H1 (cell line): ENCODE data around the gene KCTD15. TPM values are rescaled to one million over a fixed set of nuclear protein-coding genes. Genes with fewer than 3 reads are reported as not detected.

Source experiments
- CTCF ChIA-PET: fragments of 300-600 bp; sonication (Branson Sonifier 250); formaldehyde crosslinking; loops from one replicate; lab custom pipeline; 2021; ENCODE audit not compliant: partially characterized antibody; lab: Charles Lee
- POLR2A ChIA-PET: fragments of 300-600 bp; sonication (Branson Sonifier 250); formaldehyde crosslinking; loops from one replicate; lab custom pipeline; 2021; ENCODE audit warnings: inconsistent platforms; ENCODE audit not compliant: partially characterized antibody; lab: Charles Lee
- DNase-seq, 2 experiments: peaks; one replicate each; pipeline versions ENCODE4 v3.0.0 to v3.0.0-alpha.2; 2010 to 2022; ENCODE audit warnings: low spot score in 2 of 2, low read depth in 1 of 2, mixed read lengths in 1 of 2
- FAIRE-seq: peaks from 2 replicates; lab custom pipeline; 2011; peaks lifted over from hg19 to GRCh38; lab: Jason Lieb, UNC
- H2AFZ ChIP-seq: 2 replicates; pipeline ENCODE4 v1.8.1; 2012; ENCODE audit warnings: low read length, inconsistent platforms
- H2AK5ac ChIP-seq: 2 replicates; pipeline ENCODE4 v1.6.1; 2013; ENCODE audit warnings: low read depth, low read length
- H2BK120ac ChIP-seq: replicated peaks from 2 replicates; pipeline ENCODE3; 2013; ENCODE audit warnings: low read depth, low read length, inconsistent platforms
- H2BK12ac ChIP-seq: 2 replicates; pipeline ENCODE4 v1.6.1; 2013; ENCODE audit warnings: low read depth, low read length
- H2BK15ac ChIP-seq: 2 replicates; pipeline ENCODE4 v1.6.1; 2013; ENCODE audit warnings: low read length
- H2BK20ac ChIP-seq: 2 replicates; pipeline ENCODE4 v1.6.1; 2013; ENCODE audit warnings: low read length
- H2BK5ac ChIP-seq: 2 replicates; pipeline ENCODE4 v1.6.1; 2013; ENCODE audit warnings: low read depth, low read length
- H3K14ac ChIP-seq: 2 replicates; pipeline ENCODE4 v1.6.1; 2013; ENCODE audit warnings: inconsistent platforms; ENCODE audit not compliant: insufficient read length
- H3K18ac ChIP-seq: 2 replicates; pipeline ENCODE4 v1.6.1; 2013; ENCODE audit warnings: low read length; ENCODE audit errors: extremely low read depth
- H3K23ac ChIP-seq: 2 replicates; pipeline ENCODE4 v1.6.1; 2013; ENCODE audit warnings: inconsistent platforms; ENCODE audit not compliant: insufficient read length
- H3K23me2 ChIP-seq: 2 replicates; pipeline ENCODE4 v1.6.1; 2013; ENCODE audit warnings: low read depth, low read length
- H3K27ac ChIP-seq: 2 replicates; pipeline ENCODE4 v1.6.1; 2011; ENCODE audit warnings: low read depth, low read length, inconsistent platforms
- H3K27me3 ChIP-seq, 4 experiments: replicated peaks in 1 of 4; 1 replicate in 1 of 4; 2 replicates in 3 of 4; pipeline versions ENCODE4 v1.6.1 to v1.8.1; 2011 to 2013; ENCODE audit warnings: low read length in 3 of 4, mild to moderate bottlenecking in 3 of 4, inconsistent platforms in 2 of 4, mixed read lengths in 2 of 4, moderate library complexity in 1 of 4; ENCODE audit not compliant: control insufficient read depth in 3 of 4, insufficient read depth in 3 of 4; ENCODE audit errors: extremely low read depth in 1 of 4
- H3K36me3 ChIP-seq, 4 experiments: 2 replicates each; pipeline versions ENCODE4 v1.6.1 to v1.8.1; 2011 to 2013; ENCODE audit warnings: mild to moderate bottlenecking in 4 of 4, low read length in 3 of 4, moderate library complexity in 2 of 4, control low read depth in 1 of 4, inconsistent platforms in 1 of 4; ENCODE audit not compliant: insufficient read depth in 4 of 4, control insufficient read depth in 2 of 4
- H3K4ac ChIP-seq: replicated peaks from 2 replicates; pipeline ENCODE3; 2013; ENCODE audit warnings: low read length, low read depth, mixed read lengths, inconsistent platforms; ENCODE audit not compliant: insufficient read length
- H3K4me1 ChIP-seq, 4 experiments: replicated peaks in 1 of 4; 1 replicate in 1 of 4; 2 replicates in 3 of 4; pipeline versions ENCODE4 v1.6.1 to v1.8.1; 2011 to 2013; ENCODE audit warnings: low read length in 3 of 4, inconsistent platforms in 2 of 4, mixed read lengths in 1 of 4; ENCODE audit not compliant: insufficient read depth in 4 of 4, control insufficient read depth in 3 of 4
- H3K4me2 ChIP-seq, 2 experiments: 2 replicates each; pipeline versions ENCODE4 v1.6.1 to v1.8.1; 2011 to 2013; ENCODE audit warnings: low read depth in 2 of 2, low read length in 2 of 2, control low read depth in 1 of 2, inconsistent platforms in 1 of 2, mild to moderate bottlenecking in 1 of 2; ENCODE audit not compliant: insufficient read depth in 1 of 2
- H3K4me3 ChIP-seq, 4 experiments: fragments of 200-600, 300-600 bp in 1 of 4; sonication (generic), shearing (Covaris generic), sonication (Bioruptor Twin) in 1 of 4; 2 replicates each; pipeline versions ENCODE4 v1.5.1 to v1.8.1; 2011 to 2016; ENCODE audit warnings: low read length in 4 of 4, low read depth in 3 of 4, control low read depth in 2 of 4, inconsistent platforms in 2 of 4, mild to moderate bottlenecking in 2 of 4, mixed read lengths in 1 of 4, moderate library complexity in 1 of 4; ENCODE audit not compliant: insufficient read depth in 2 of 4; ENCODE audit errors: extremely low read depth in 1 of 4
- H3K56ac ChIP-seq: replicated peaks from 2 replicates; pipeline ENCODE3; 2013; ENCODE audit warnings: low read depth, mild to moderate bottlenecking, mixed read lengths, low read length, inconsistent platforms; ENCODE audit not compliant: insufficient read length
- H3K79me1 ChIP-seq: 2 replicates; pipeline ENCODE4 v1.6.1; 2013; ENCODE audit warnings: low read depth, low read length, control low read depth
- H3K79me2 ChIP-seq, 2 experiments: 2 replicates each; pipeline versions ENCODE4 v1.6.1 to v1.8.1; 2012 to 2013; ENCODE audit warnings: low read length in 2 of 2, mild to moderate bottlenecking in 2 of 2, inconsistent platforms in 1 of 2; ENCODE audit not compliant: insufficient read depth in 2 of 2, control insufficient read depth in 1 of 2
- H3K9ac ChIP-seq, 4 experiments: replicated peaks in 1 of 4; 1 replicate in 1 of 4; 2 replicates in 3 of 4; pipeline versions ENCODE4 v1.6.1 to v1.8.1; 2011 to 2013; ENCODE audit warnings: low read depth in 3 of 4, low read length in 3 of 4, control low read depth in 2 of 4, mild to moderate bottlenecking in 2 of 4, moderate library complexity in 2 of 4, inconsistent platforms in 1 of 4; ENCODE audit errors: extremely low read depth in 1 of 4
- H3K9me3 ChIP-seq, 2 experiments: 2 replicates each; pipeline versions ENCODE4 v1.6.1 to v1.8.1; 2012 to 2013; ENCODE audit warnings: mild to moderate bottlenecking in 2 of 2, moderate library complexity in 2 of 2, control low read depth in 1 of 2, inconsistent platforms in 1 of 2, low read depth in 1 of 2, low read length in 1 of 2, mixed read lengths in 1 of 2; ENCODE audit not compliant: insufficient read depth in 2 of 2
- H4K20me1 ChIP-seq, 2 experiments: replicated peaks in 1 of 2; 2 replicates each; pipeline versions ENCODE3 to v1.8.1; 2011 to 2013; ENCODE audit warnings: inconsistent platforms in 2 of 2, low read length in 2 of 2, mild to moderate bottlenecking in 1 of 2; ENCODE audit not compliant: insufficient read depth in 2 of 2, control insufficient read depth in 1 of 2
- H4K5ac ChIP-seq: 2 replicates; pipeline ENCODE4 v1.6.1; 2013; ENCODE audit warnings: low read length, low read depth, mixed read lengths, inconsistent platforms; ENCODE audit not compliant: insufficient read length
- H4K8ac ChIP-seq: 2 replicates; pipeline ENCODE4 v1.8.0; 2013; ENCODE audit warnings: mild to moderate bottlenecking, moderate library complexity, low read length, inconsistent platforms; ENCODE audit not compliant: insufficient read depth; ENCODE audit errors: extremely low read depth
- H4K91ac ChIP-seq: replicated peaks from 2 replicates; pipeline ENCODE3; 2013; ENCODE audit warnings: low read length, mixed read lengths, inconsistent platforms; ENCODE audit not compliant: insufficient read length
- CTBP2 ChIP-seq: IDR thresholded peaks from 2 replicates; pipeline ENCODE4 v1.7.0; 2011; ENCODE audit warnings: borderline replicate concordance, mild to moderate bottlenecking, moderate library complexity, mixed read lengths, low read length; ENCODE audit not compliant: insufficient read depth, insufficient read length
- JUND ChIP-seq: IDR thresholded peaks from 2 replicates; pipeline ENCODE4 v1.6.1; 2011; ENCODE audit warnings: mild to moderate bottlenecking, improper control_type of control experiment, low read length
- KDM1A ChIP-seq: fragments of 200-600, 300-600 bp; sonication (generic); IDR thresholded peaks from 2 replicates; pipeline ENCODE4 v1.7.1; 2016; ENCODE audit warnings: mild to moderate bottlenecking, low read length, borderline replicate concordance
- RFX5 ChIP-seq: IDR thresholded peaks from 2 replicates; pipeline ENCODE4 v1.6.1; 2011; ENCODE audit warnings: low read depth, low read length, improper control_type of control experiment, borderline replicate concordance
- RXRA ChIP-seq: IDR thresholded peaks from 2 replicates; pipeline ENCODE4 v1.6.1; 2011; ENCODE audit warnings: low read depth, mild to moderate bottlenecking, low read length, moderate library complexity; ENCODE audit not compliant: insufficient read depth
- SP1 ChIP-seq: IDR thresholded peaks from 2 replicates; pipeline ENCODE4 v1.6.1; 2011; ENCODE audit warnings: low read depth, low read length
- SP2 ChIP-seq: IDR thresholded peaks from 2 replicates; pipeline ENCODE4 v1.6.1; 2012; ENCODE audit warnings: mild to moderate bottlenecking, low read length, inconsistent platforms
- TBP ChIP-seq: IDR thresholded peaks from 2 replicates; pipeline ENCODE4 v1.6.1; 2011; ENCODE audit warnings: low read depth, low read length, improper control_type of control experiment
- TCF12 ChIP-seq: IDR thresholded peaks from 2 replicates; pipeline ENCODE4 v1.6.1; 2011; ENCODE audit warnings: low read depth, mild to moderate bottlenecking, low read length
- USF2 ChIP-seq: IDR thresholded peaks from 2 replicates; pipeline ENCODE4 v1.6.1; 2011; ENCODE audit warnings: low read length, improper control_type of control experiment
- WGBS, 2 experiments: shearing (Covaris generic) in 1 of 2; methylation state at CpG; one replicate each; pipeline versions ENCODE4 v1.1.6 to v1.1.7; 2013 to 2015; ENCODE audit warnings: low lambda C conversion rate in 2 of 2, mixed read lengths in 2 of 2, inconsistent platforms in 1 of 2, low coverage in 1 of 2, missing lambda C conversion rate in 1 of 2; ENCODE audit not compliant: insufficient replicate concordance in 2 of 2, insufficient coverage in 1 of 2, insufficient read length in 1 of 2; ENCODE audit errors: extremely low coverage in 1 of 2, missing lambda C conversion rate in 1 of 2; 5-methylcytosine and 5-hydroxymethylcytosine counted together
- polyA plus RNA-seq, 7 experiments: library from polyadenylated mRNA; depleted of rRNA in 3 of 7; stranded (reverse) in 5 of 7; unstranded in 2 of 7; fragments of >200 nt in 5 of 7; fragments of 200-250 nt in 2 of 7; gene quantifications; 1 replicate in 5 of 7; 2 replicates in 1 of 7; 4 replicates in 1 of 7; pipeline versions ENCODE4 v1.2.1 to v1.2.3, GENCODE V29; 2011 to 2013; ENCODE audit warnings: missing spikeins in 2 of 7, mixed read lengths in 2 of 7
- total RNA-seq: library from RNA; stranded (reverse); fragmentation: NEBNext Ultra II Directional; extraction: Animal tissue kit (Norgen Biotek cat#: 25700); gene quantifications from 2 replicates; pipeline ENCODE4 v1.2.1, GENCODE V29; 2021

Gene KCTD15
- total and polyA plus RNA-seq, 2 of the 8 experiments (the other 6 are each of a cell fraction or from before 2014, with no cell fraction given) = 25.1 to 27.0 TPM

- 89% methylated on average over 6 of the region's 6 CpGs; no CpG with 5 or more reads in 1 of the 2 experiments for WGBS, 2 experiments
- no peak overlapping the region for H3K23ac ChIP-seq
- DNase-seq = no peak
- ChIA-PET POLR2A (interaction anchor here (1.3 kb wide), 1 partner anchor 9 kb away, joined by 4 read pairs; no protein-coding TSS in a partner anchor), CTCF (interaction anchor here (0.6 to 3.4 kb wide), 7 partner anchors 7 to 547 kb away, joined by 3 to 18 read pairs (median 4); no protein-coding TSS in a partner anchor)
- no peak overlapping the region for H3K4me3 ChIP-seq
- no peak overlapping the region for H4K5ac ChIP-seq
- H2BK120ac ChIP-seq = no peak overlapping the region
- H2BK12ac ChIP-seq = no peak overlapping the region
- H3K23me2 ChIP-seq = no peaks in the 10 kb centered on the region
- no peaks in the 10 kb centered on the region for H3K9me3 ChIP-seq
- no peak overlapping the region for H2BK5ac ChIP-seq
- H4K8ac ChIP-seq = no peak overlapping the region
- H2AFZ ChIP-seq = no peak overlapping the region
- TF ChIP-seq RXRA = no peak
- TF ChIP-seq CTBP2 = no peak
- no peak for TF ChIP-seq SP1
- TF ChIP-seq USF2 = no peak
- no peak for TF ChIP-seq JUND
- no peak for TF ChIP-seq KDM1A
- TF ChIP-seq TCF12 = no peak
- TF ChIP-seq TBP = no peak
- TF ChIP-seq SP2 = no peak
- TF ChIP-seq RFX5 = no peak
- H3K56ac ChIP-seq = no peak overlapping the region
- no peak overlapping the region for H2BK20ac ChIP-seq
- no peaks in the 10 kb centered on the region for H4K20me1 ChIP-seq
- H3K27ac ChIP-seq = no peak overlapping the region
- H3K4me1 ChIP-seq = no peaks in the 10 kb centered on the region
- H2BK15ac ChIP-seq = 0 out of 2 replicates have a peak overlapping the region, but pooled peaks have one; percentile 12
- H3K79me2 ChIP-seq = no peaks in the 10 kb centered on the region
- H3K4ac ChIP-seq = no peak overlapping the region
- peaks cover 0 to 2% (median 0%) of the 10 kb centered on the region in 4 experiments; a peak in 2 of 7 replicates for H3K27me3 ChIP-seq
- H3K36me3 ChIP-seq = no peaks in the 10 kb centered on the region
- FAIRE-seq = no peak
- no peak overlapping the region for H4K91ac ChIP-seq
- H2AK5ac ChIP-seq = no peak overlapping the region
- H3K14ac ChIP-seq = no peak overlapping the region
- H3K79me1 ChIP-seq = no peaks in the 10 kb centered on the region
- H3K18ac ChIP-seq = no peak overlapping the region
- H3K9ac ChIP-seq = no peak overlapping the region
- H3K4me2 ChIP-seq = no peak overlapping the region
Measured at GRCh38 chr19:33785795-33786194, 10.9 kb upstream of the KCTD15 start.
